GM18511 (cell line): ENCODE data around the gene GET4.
"Not testable (repeated sequence)": the region's sequence is repeated elsewhere in the genome, so short reads cannot be mapped to it uniquely, and the experiment has no call there.

Source experiments
- ATAC-seq: cut with Tn5 transposase; IDR thresholded peaks from one replicate; pipeline ENCODE4 v1.9.1; 2021; ENCODE audit warnings: mild to moderate bottlenecking, moderate library complexity; ENCODE audit not compliant: unreplicated experiment

Gene GET4

GRCh38 chr7:911791-912480 is 35.6 kb downstream of the GET4 start:
- ATAC-seq, result no peak

GRCh38 chr7:913736-914520 is 37.6 kb downstream of the GET4 start:
- ATAC-seq, result no peak

GRCh38 chr7:914521-915194 is 38.3 kb downstream of the GET4 start:
- no peak for ATAC-seq

GRCh38 chr7:915291-916218 is 39.2 kb downstream of the GET4 start:
- ATAC-seq, result no peak

GRCh38 chr7:916291-916941 is 40.1 kb downstream of the GET4 start:
- no peak for ATAC-seq

- no peak for ATAC-seq
Observed at GRCh38 chr7:917255-918117, 41.1 kb downstream of the GET4 start.

- no peak for ATAC-seq
Observed at GRCh38 chr7:918118-918425, 41.7 kb downstream of the GET4 start.

GRCh38 chr7:918441-919113 is 42.2 kb downstream of the GET4 start:
- ATAC-seq, result no peak

GRCh38 chr7:919114-919442 is 42.7 kb downstream of the GET4 start:
- no peak for ATAC-seq

GRCh38 chr7:919924-920341 is 43.6 kb downstream of the GET4 start:
- no peak for ATAC-seq

GRCh38 chr7:920351-921070 is 44.2 kb downstream of the GET4 start:
- ATAC-seq, result no peak

GRCh38 chr7:921071-921461 is 44.7 kb downstream of the GET4 start:
- no peak for ATAC-seq

GRCh38 chr7:921581-922333 is 45.4 kb downstream of the GET4 start:
- ATAC-seq, result no peak

GRCh38 chr7:922334-923107 is 46.2 kb downstream of the GET4 start:
- peak; percentile 10 for ATAC-seq

- peak; percentile 84 for ATAC-seq
Observed at GRCh38 chr7:923108-924041, 47.0 kb downstream of the GET4 start.

GRCh38 chr7:924042-924441 is 47.7 kb downstream of the GET4 start:
- ATAC-seq, result not testable (repeated sequence)
